Measurements from ENCODE around the gene MBD3L2B.

MBD3L2B gene

GRCh38 chr19:7018828-7019227, 2.4 kb downstream of the MBD3L2B start:
- no peaks in the 10 kb centered on the region for H3K9me3 ChIP-seq (ENCODE audit: control insufficient read depth in 5 of 5, low read length in 5 of 5)

GRCh38 chr19:7013678-7014077, 7.6 kb downstream of the MBD3L2B start:
- H3K9ac ChIP-seq (ENCODE audit: low read length in 5 of 5), result no peak overlapping the region
- H3K36me3 ChIP-seq (ENCODE audit: control insufficient read depth in 5 of 5, insufficient read depth in 5 of 5, low read length in 5 of 5), result no peaks in the 10 kb centered on the region
- H3K27me3 ChIP-seq (ENCODE audit: control insufficient read depth in 5 of 5, insufficient read depth in 4 of 5, low read length in 5 of 5), result no peaks in the 10 kb centered on the region
- no peak overlapping the region for H3K4me3 ChIP-seq (ENCODE audit: low read depth in 1 of 5, low read length in 5 of 5)
- no peak overlapping the region for H3K27ac ChIP-seq (ENCODE audit: low read depth, low read length)
- H3K4me1 ChIP-seq (ENCODE audit: control insufficient read depth in 5 of 5, insufficient read depth in 5 of 5, low read length in 5 of 5), result no peaks in the 10 kb centered on the region
- no peaks in the 10 kb centered on the region for H3K9me3 ChIP-seq (ENCODE audit: control insufficient read depth in 5 of 5, low read length in 5 of 5)

More at GRCh38 chr19:7018828-7019227, 2.4 kb downstream of the MBD3L2B start:
- Histone ChIP-seq H3K27ac (ENCODE audit: low read depth, low read length) (no peak overlapping the region), H3K9ac (ENCODE audit: low read length in 5 of 5) (no peak overlapping the region), H3K4me3 (ENCODE audit: low read depth in 1 of 5, low read length in 5 of 5) (no peak overlapping the region), H3K36me3 (ENCODE audit: control insufficient read depth in 5 of 5, insufficient read depth in 5 of 5, low read length in 5 of 5) (no peaks in the 10 kb centered on the region), H3K27me3 (ENCODE audit: control insufficient read depth in 5 of 5, insufficient read depth in 4 of 5, low read length in 5 of 5) (no peaks in the 10 kb centered on the region), H3K4me1 (ENCODE audit: control insufficient read depth in 5 of 5, insufficient read depth in 5 of 5, low read length in 5 of 5) (no peaks in the 10 kb centered on the region)

GRCh38 chr19:7010722-7011593, 10.3 kb downstream of the MBD3L2B start:
- H3K36me3 ChIP-seq (ENCODE audit: control insufficient read depth in 5 of 5, insufficient read depth in 5 of 5, low read length in 5 of 5), result no peaks in the 10 kb centered on the region
- no peaks in the 10 kb centered on the region for H3K4me1 ChIP-seq (ENCODE audit: control insufficient read depth in 5 of 5, insufficient read depth in 5 of 5, low read length in 5 of 5)
- no peaks in the 10 kb centered on the region for H3K27me3 ChIP-seq (ENCODE audit: control insufficient read depth in 5 of 5, insufficient read depth in 4 of 5, low read length in 5 of 5)
- no peak overlapping the region for H3K27ac ChIP-seq (ENCODE audit: low read depth, low read length)
- H3K9me3 ChIP-seq (ENCODE audit: control insufficient read depth in 5 of 5, low read length in 5 of 5), result no peaks in the 10 kb centered on the region
- no peak overlapping the region for H3K9ac ChIP-seq (ENCODE audit: low read length in 5 of 5)
- H3K4me3 ChIP-seq (ENCODE audit: low read depth in 1 of 5, low read length in 5 of 5), result no peak overlapping the region

- H3K4me1 ChIP-seq (ENCODE audit: control insufficient read depth in 5 of 5, insufficient read depth in 5 of 5, low read length in 5 of 5), result no peaks in the 10 kb centered on the region
- H3K27me3 ChIP-seq (ENCODE audit: control insufficient read depth in 5 of 5, insufficient read depth in 4 of 5, low read length in 5 of 5), result no peaks in the 10 kb centered on the region
- H3K27ac ChIP-seq (ENCODE audit: low read depth, low read length), result no peak overlapping the region
- no peaks in the 10 kb centered on the region for H3K36me3 ChIP-seq (ENCODE audit: control insufficient read depth in 5 of 5, insufficient read depth in 5 of 5, low read length in 5 of 5)
- H3K9me3 ChIP-seq (ENCODE audit: control insufficient read depth in 5 of 5, low read length in 5 of 5), result no peaks in the 10 kb centered on the region
- no peak overlapping the region for H3K4me3 ChIP-seq (ENCODE audit: low read depth in 1 of 5, low read length in 5 of 5)
- no peak overlapping the region for H3K9ac ChIP-seq (ENCODE audit: low read length in 5 of 5)
These were observed 13.4 kb downstream of the MBD3L2B start for GRCh38 chr19:7007859-7008258.

- no peak overlapping the region for H3K27ac ChIP-seq (ENCODE audit: low read depth, low read length)
- H3K9ac ChIP-seq (ENCODE audit: low read length in 5 of 5), result no peak overlapping the region
- no peaks in the 10 kb centered on the region for H3K27me3 ChIP-seq (ENCODE audit: control insufficient read depth in 5 of 5, insufficient read depth in 4 of 5, low read length in 5 of 5)
- no peaks in the 10 kb centered on the region for H3K36me3 ChIP-seq (ENCODE audit: control insufficient read depth in 5 of 5, insufficient read depth in 5 of 5, low read length in 5 of 5)
- no peak overlapping the region for H3K4me3 ChIP-seq (ENCODE audit: low read depth in 1 of 5, low read length in 5 of 5)
- H3K9me3 ChIP-seq (ENCODE audit: control insufficient read depth in 5 of 5, low read length in 5 of 5), result no peaks in the 10 kb centered on the region
- no peaks in the 10 kb centered on the region for H3K4me1 ChIP-seq (ENCODE audit: control insufficient read depth in 5 of 5, insufficient read depth in 5 of 5, low read length in 5 of 5)
These were observed 15.0 kb downstream of the MBD3L2B start for GRCh38 chr19:7006135-7006704.

- no peak overlapping the region for H3K9ac ChIP-seq (ENCODE audit: low read length in 5 of 5)
- no peaks in the 10 kb centered on the region for H3K36me3 ChIP-seq (ENCODE audit: control insufficient read depth in 5 of 5, insufficient read depth in 5 of 5, low read length in 5 of 5)
- H3K27me3 ChIP-seq (ENCODE audit: control insufficient read depth in 5 of 5, insufficient read depth in 4 of 5, low read length in 5 of 5), result peaks cover 0 to 4% (median 0%) of the 10 kb centered on the region in 5 donors
- no peak overlapping the region for H3K27ac ChIP-seq (ENCODE audit: low read depth, low read length)
- no peaks in the 10 kb centered on the region for H3K4me1 ChIP-seq (ENCODE audit: control insufficient read depth in 5 of 5, insufficient read depth in 5 of 5, low read length in 5 of 5)
- H3K9me3 ChIP-seq (ENCODE audit: control insufficient read depth in 5 of 5, low read length in 5 of 5), result no peaks in the 10 kb centered on the region
- no peak overlapping the region for H3K4me3 ChIP-seq (ENCODE audit: low read depth in 1 of 5, low read length in 5 of 5)
These were observed 16.8 kb downstream of the MBD3L2B start for GRCh38 chr19:7004313-7004931.

GRCh38 chr19:7000816-7001215, 20.4 kb downstream of the MBD3L2B start:
- H3K4me1 ChIP-seq (ENCODE audit: control insufficient read depth in 5 of 5, insufficient read depth in 5 of 5, low read length in 5 of 5), result no peaks in the 10 kb centered on the region
- no peaks in the 10 kb centered on the region for H3K36me3 ChIP-seq (ENCODE audit: control insufficient read depth in 5 of 5, insufficient read depth in 5 of 5, low read length in 5 of 5)
- no peak overlapping the region for H3K4me3 ChIP-seq (ENCODE audit: low read depth in 1 of 5, low read length in 5 of 5)
- H3K9ac ChIP-seq (ENCODE audit: low read length in 5 of 5), result no peak overlapping the region
- peaks cover 0 to 4% (median 0%) of the 10 kb centered on the region in 5 donors for H3K27me3 ChIP-seq (ENCODE audit: control insufficient read depth in 5 of 5, insufficient read depth in 4 of 5, low read length in 5 of 5)
- H3K27ac ChIP-seq (ENCODE audit: low read depth, low read length), result no peak overlapping the region
- H3K9me3 ChIP-seq (ENCODE audit: control insufficient read depth in 5 of 5, low read length in 5 of 5), result no peaks in the 10 kb centered on the region

GRCh38 chr19:7000333-7000732, 20.9 kb downstream of the MBD3L2B start:
- Histone ChIP-seq H3K9me3 (ENCODE audit: control insufficient read depth in 5 of 5, low read length in 5 of 5) (peaks cover 0 to 3% (median 0%) of the 10 kb centered on the region in 5 donors), H3K27ac (ENCODE audit: low read depth, low read length) (no peak overlapping the region), H3K27me3 (ENCODE audit: control insufficient read depth in 5 of 5, insufficient read depth in 4 of 5, low read length in 5 of 5) (peaks cover 0 to 4% (median 0%) of the 10 kb centered on the region in 5 donors), H3K4me3 (ENCODE audit: low read depth in 1 of 5, low read length in 5 of 5) (no peak overlapping the region), H3K9ac (ENCODE audit: low read length in 5 of 5) (no peak overlapping the region), H3K36me3 (ENCODE audit: control insufficient read depth in 5 of 5, insufficient read depth in 5 of 5, low read length in 5 of 5) (no peaks in the 10 kb centered on the region), H3K4me1 (ENCODE audit: control insufficient read depth in 5 of 5, insufficient read depth in 5 of 5, low read length in 5 of 5) (no peaks in the 10 kb centered on the region)

GRCh38 chr19:6999933-7000332, 21.3 kb downstream of the MBD3L2B start:
- H3K4me3 ChIP-seq (ENCODE audit: low read depth in 1 of 5, low read length in 5 of 5), result no peak overlapping the region
- H3K9me3 ChIP-seq (ENCODE audit: control insufficient read depth in 5 of 5, low read length in 5 of 5), result peaks cover 0 to 5% (median 0%) of the 10 kb centered on the region in 5 donors
- H3K27me3 ChIP-seq (ENCODE audit: control insufficient read depth in 5 of 5, insufficient read depth in 4 of 5, low read length in 5 of 5), result peaks cover 0 to 4% (median 0%) of the 10 kb centered on the region in 5 donors
- no peaks in the 10 kb centered on the region for H3K4me1 ChIP-seq (ENCODE audit: control insufficient read depth in 5 of 5, insufficient read depth in 5 of 5, low read length in 5 of 5)
- no peaks in the 10 kb centered on the region for H3K36me3 ChIP-seq (ENCODE audit: control insufficient read depth in 5 of 5, insufficient read depth in 5 of 5, low read length in 5 of 5)
- no peak overlapping the region for H3K27ac ChIP-seq (ENCODE audit: low read depth, low read length)
- H3K9ac ChIP-seq (ENCODE audit: low read length in 5 of 5), result no peak overlapping the region
